Limb (tissue), 2 donors: ENCODE measurements around the gene MOXD1.

Experiments used
- DNase-seq, 2 donors: peaks; one replicate each; pipeline ENCODE4 v3.0.0-alpha.2; 2016; ENCODE audit errors: extremely low spot score in 2 of 2

MOXD1 gene

GRCh38 chr6:132399376-132400074 lies 1.8 kb downstream of the MOXD1 start:
- DNase-seq, result no peak

- DNase-seq, result no peak
Measured at GRCh38 chr6:132395015-132395597, 6.2 kb downstream of the MOXD1 start.

GRCh38 chr6:132392792-132393191 lies 8.5 kb downstream of the MOXD1 start:
- no peak for DNase-seq

GRCh38 chr6:132392270-132392646 lies 9.0 kb downstream of the MOXD1 start:
- DNase-seq, result peak in 1 of 2 donors; percentile 31

GRCh38 chr6:132391391-132392269 lies 9.6 kb downstream of the MOXD1 start:
- peak in 1 of 2 donors; percentile 32 for DNase-seq

GRCh38 chr6:132390451-132390850 lies 10.8 kb downstream of the MOXD1 start:
- DNase-seq, result no peak

GRCh38 chr6:132390017-132390416 lies 11.3 kb downstream of the MOXD1 start:
- DNase-seq, result no peak

GRCh38 chr6:132388291-132388690 lies 13.0 kb downstream of the MOXD1 start:
- no peak for DNase-seq

GRCh38 chr6:132382630-132383175 lies 18.6 kb downstream of the MOXD1 start:
- no peak for DNase-seq

- DNase-seq, result no peak
Measured at GRCh38 chr6:132381381-132381780, 19.9 kb downstream of the MOXD1 start.

GRCh38 chr6:132380358-132381029 lies 20.8 kb downstream of the MOXD1 start:
- no peak for DNase-seq

- DNase-seq, result no peak
Measured at GRCh38 chr6:132369526-132369925, 31.7 kb downstream of the MOXD1 start.

GRCh38 chr6:132368916-132369481 lies 32.3 kb downstream of the MOXD1 start:
- no peak for DNase-seq

GRCh38 chr6:132365281-132365907 lies 35.9 kb downstream of the MOXD1 start:
- no peak for DNase-seq

GRCh38 chr6:132364306-132365074 lies 36.8 kb downstream of the MOXD1 start:
- DNase-seq, result no peak

GRCh38 chr6:132362442-132363185 lies 38.7 kb downstream of the MOXD1 start:
- no peak for DNase-seq

GRCh38 chr6:132361101-132361500 lies 40.2 kb downstream of the MOXD1 start:
- no peak for DNase-seq

GRCh38 chr6:132359886-132360285 lies 41.4 kb downstream of the MOXD1 start:
- no peak for DNase-seq

- DNase-seq, result no peak
Measured at GRCh38 chr6:132357120-132357519, 44.2 kb downstream of the MOXD1 start.
